DMS153 treated with DMSO at 0.1 percent for 48 hours (cell line): Measurements from ENCODE around the gene LCE4A.

Experiments used
- DNase-seq: peaks from one replicate; lab custom pipeline; 2025; ENCODE audit not compliant: unreplicated experiment; lab: John Stamatoyannopoulos, UW

Gene LCE4A

GRCh38 chr1:152745289-152745704, 37.3 kb downstream of the LCE4A start:
- peak; percentile 73 for DNase-seq

GRCh38 chr1:152745765-152746444, 37.9 kb downstream of the LCE4A start:
- no peak for DNase-seq

DNA sequence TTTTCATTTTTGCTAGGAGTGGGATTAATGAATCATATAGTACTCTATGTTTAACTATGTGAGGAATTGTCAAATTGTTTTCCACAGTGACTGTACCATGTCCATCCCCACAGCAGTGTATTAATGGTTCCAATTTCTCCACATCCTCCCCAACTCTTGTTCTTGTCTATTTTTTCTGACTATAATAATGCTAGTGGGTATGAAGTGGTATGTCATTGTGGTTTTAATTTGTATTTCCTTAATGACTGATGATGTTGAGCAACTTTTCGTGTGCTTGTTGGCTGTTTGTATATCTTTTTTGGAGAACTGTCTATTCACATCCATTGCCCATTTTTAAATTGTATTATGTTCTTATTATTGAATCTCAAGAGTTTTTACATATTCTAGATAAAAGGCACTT, 39.9 kb downstream of the LCE4A start:
- no peak for DNase-seq

GRCh38 chr1:152752225-152752624, 44.3 kb downstream of the LCE4A start:
- no peak for DNase-seq

DNA sequence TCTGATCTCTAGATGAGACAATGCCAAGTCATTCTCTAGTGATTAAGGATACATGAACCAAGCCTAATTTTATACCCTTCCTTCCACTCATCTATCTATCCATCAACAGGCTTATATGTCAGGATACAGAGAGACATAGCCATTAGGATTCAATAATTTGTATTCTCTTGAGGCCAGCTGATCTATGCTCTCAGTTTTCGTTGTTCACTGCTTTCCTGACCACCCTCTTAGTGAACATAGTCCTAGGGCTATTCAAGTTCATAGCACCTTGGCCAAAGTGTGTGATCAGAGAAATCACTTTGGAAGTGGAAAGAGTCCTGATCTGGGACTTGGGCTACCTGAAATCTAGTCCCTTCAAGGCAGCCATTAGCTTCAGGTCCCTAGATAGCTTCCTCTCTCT, 45.6 kb downstream of the LCE4A start:
- no peak for DNase-seq

GRCh38 chr1:152756872-152757271, 48.9 kb downstream of the LCE4A start:
- no peak for DNase-seq

DNA sequence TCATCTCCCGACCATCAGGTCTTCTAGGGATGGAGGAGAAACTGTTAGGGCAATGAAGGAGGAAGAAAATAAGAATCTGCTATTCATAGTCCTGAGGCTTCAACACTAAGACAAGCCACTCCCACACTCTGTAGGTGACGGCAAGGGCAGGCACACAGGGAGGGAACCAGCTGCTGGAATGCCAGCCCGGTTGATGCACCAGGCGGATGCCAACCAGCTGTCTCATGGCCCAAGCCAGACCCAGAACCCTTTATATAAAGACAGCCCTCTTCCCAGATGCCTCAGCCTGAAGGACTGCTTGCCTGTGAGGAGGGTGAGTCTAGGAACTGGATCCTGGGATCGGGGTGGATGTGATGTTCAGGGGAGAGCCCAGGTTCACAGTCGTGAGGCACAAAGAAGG, 49.8 kb downstream of the LCE4A start, which contains the start of gene KPRP:
Gene KPRP, plus strand, starts transcription at position 279 of the 400 bp plus-strand sequence. CDS start 1,564 bp downstream, outside the sequence.
- no peak for DNase-seq

- DNase-seq: no peak
Measured at GRCh38 chr1:152758636-152759035, 50.7 kb downstream of the LCE4A start.
